ENCODE results near the gene DNAH11.

DNAH11 gene

GRCh38 chr7:21733837-21734236, 191.0 kb downstream of the DNAH11 start:
- no CpG with 5 or more reads among the region's 5 CpGs for WGBS (ENCODE audit: insufficient coverage, insufficient read length)
- Histone ChIP-seq H3K27me3 (ENCODE audit: control insufficient read depth, insufficient read depth, low read length) (no peaks in the 10 kb centered on the region), H3K27ac (ENCODE audit: low read length) (no peak overlapping the region), H3K4me1 (ENCODE audit: control insufficient read depth, insufficient read depth, low read length) (no peaks in the 10 kb centered on the region), H3K4me3 (ENCODE audit: low read length) (no peak overlapping the region), H3K9me3 (ENCODE audit: control insufficient read depth, insufficient read depth, low read length) (no peaks in the 10 kb centered on the region), H3K36me3 (ENCODE audit: control insufficient read depth, insufficient read depth, low read length) (no peaks in the 10 kb centered on the region)
- no peak for DNase-seq (ENCODE audit: low read depth, low spot score)

DNA sequence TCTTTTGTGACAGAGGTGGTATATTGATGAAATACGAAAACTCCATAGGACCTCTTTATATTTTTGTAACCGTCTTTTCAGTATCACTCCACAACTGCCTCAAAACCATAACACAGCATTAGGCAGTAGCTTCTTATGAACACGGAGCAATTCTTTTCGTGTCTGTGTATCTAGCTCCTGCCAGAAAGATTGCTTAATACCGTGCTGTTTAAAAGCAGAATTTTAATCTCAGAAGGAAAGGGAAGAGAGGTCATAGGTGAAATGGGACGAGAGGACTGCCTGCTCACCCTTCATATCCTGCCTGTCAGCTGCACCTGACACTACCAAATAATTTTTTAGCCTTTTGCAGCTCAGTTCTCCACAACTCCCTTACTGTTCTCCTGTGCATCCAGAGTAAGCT, 200.7 kb downstream of the DNAH11 start:
- Histone ChIP-seq H3K4me1 (ENCODE audit: control insufficient read depth, insufficient read depth, low read length) (no peaks in the 10 kb centered on the region), H3K27me3 (ENCODE audit: control insufficient read depth, insufficient read depth, low read length) (no peaks in the 10 kb centered on the region), H3K9me3 (ENCODE audit: control insufficient read depth, insufficient read depth, low read length) (no peaks in the 10 kb centered on the region), H3K36me3 (ENCODE audit: control insufficient read depth, insufficient read depth, low read length) (no peaks in the 10 kb centered on the region), H3K4me3 (ENCODE audit: low read length) (no peak overlapping the region), H3K27ac (ENCODE audit: low read length) (no peak overlapping the region)
- no CpG with 5 or more reads among the region's 6 CpGs for WGBS (ENCODE audit: insufficient coverage, insufficient read length)
- DNase-seq (ENCODE audit: low read depth, low spot score), result no peak

- no CpG with 5 or more reads among the region's 1 CpG for WGBS (ENCODE audit: insufficient coverage, insufficient read length)
- H3K9me3 ChIP-seq (ENCODE audit: control insufficient read depth, insufficient read depth, low read length), result no peaks in the 10 kb centered on the region
- no peaks in the 10 kb centered on the region for H3K27me3 ChIP-seq (ENCODE audit: control insufficient read depth, insufficient read depth, low read length)
- no peak overlapping the region for H3K27ac ChIP-seq (ENCODE audit: low read length)
- H3K4me3 ChIP-seq (ENCODE audit: low read length), result no peak overlapping the region
- no peak for DNase-seq (ENCODE audit: low read depth, low spot score)
- H3K4me1 ChIP-seq (ENCODE audit: control insufficient read depth, insufficient read depth, low read length), result peaks cover 4% of the 10 kb centered on the region; the same call in 1 of the 2 replicates
- no peaks in the 10 kb centered on the region for H3K36me3 ChIP-seq (ENCODE audit: control insufficient read depth, insufficient read depth, low read length)
Measured at GRCh38 chr7:21746949-21747348, 204.1 kb downstream of the DNAH11 start.

GRCh38 chr7:21747806-21748205, 205.0 kb downstream of the DNAH11 start:
- Histone ChIP-seq H3K9me3 (ENCODE audit: control insufficient read depth, insufficient read depth, low read length) (no peaks in the 10 kb centered on the region), H3K27ac (ENCODE audit: low read length) (no peak overlapping the region), H3K36me3 (ENCODE audit: control insufficient read depth, insufficient read depth, low read length) (no peaks in the 10 kb centered on the region), H3K4me1 (ENCODE audit: control insufficient read depth, insufficient read depth, low read length) (peaks cover 4% of the 10 kb centered on the region; the same call in 1 of the 2 replicates), H3K4me3 (ENCODE audit: low read length) (no peak overlapping the region), H3K27me3 (ENCODE audit: control insufficient read depth, insufficient read depth, low read length) (no peaks in the 10 kb centered on the region)
- no peak for DNase-seq (ENCODE audit: low read depth, low spot score)
- WGBS (ENCODE audit: insufficient coverage, insufficient read length), result no CpG with 5 or more reads among the region's 2 CpGs

DNA sequence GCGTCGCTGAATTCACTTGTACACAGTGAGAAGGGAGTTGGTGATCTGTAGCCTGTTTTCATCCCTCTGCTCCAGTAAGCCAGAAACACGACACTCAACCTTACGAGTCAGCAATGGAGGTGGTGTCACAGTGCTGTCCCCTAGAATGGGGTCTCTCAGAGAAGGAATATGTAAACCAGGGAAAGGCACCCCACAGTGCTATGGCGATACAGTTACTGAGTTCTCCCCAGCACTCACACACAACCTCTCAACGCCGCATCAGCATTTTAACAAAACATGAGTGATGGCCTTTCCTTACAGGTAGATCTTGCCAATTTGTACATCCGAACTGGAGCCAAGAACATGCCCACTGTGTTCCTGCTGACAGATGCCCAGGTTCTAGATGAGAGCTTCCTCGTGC, 206.5 kb downstream of the DNAH11 start:
- Histone ChIP-seq H3K9me3 (ENCODE audit: control insufficient read depth, insufficient read depth, low read length) (no peaks in the 10 kb centered on the region), H3K4me1 (ENCODE audit: control insufficient read depth, insufficient read depth, low read length) (peaks cover 6% of the 10 kb centered on the region; the same call in 1 of the 2 replicates), H3K36me3 (ENCODE audit: control insufficient read depth, insufficient read depth, low read length) (no peaks in the 10 kb centered on the region), H3K4me3 (ENCODE audit: low read length) (no peak overlapping the region), H3K27ac (ENCODE audit: low read length) (no peak overlapping the region), H3K27me3 (ENCODE audit: control insufficient read depth, insufficient read depth, low read length) (no peaks in the 10 kb centered on the region)
- no CpG with 5 or more reads among the region's 9 CpGs for WGBS (ENCODE audit: insufficient coverage, insufficient read length)
- no peak for DNase-seq (ENCODE audit: low read depth, low spot score)

- Histone ChIP-seq H3K9me3 (ENCODE audit: control insufficient read depth, insufficient read depth, low read length) (no peaks in the 10 kb centered on the region), H3K27ac (ENCODE audit: low read length) (no peak overlapping the region), H3K4me1 (ENCODE audit: control insufficient read depth, insufficient read depth, low read length) (peaks cover 9% of the 10 kb centered on the region; the same call in 1 of the 2 replicates), H3K36me3 (ENCODE audit: control insufficient read depth, insufficient read depth, low read length) (no peaks in the 10 kb centered on the region), H3K27me3 (ENCODE audit: control insufficient read depth, insufficient read depth, low read length) (no peaks in the 10 kb centered on the region), H3K4me3 (ENCODE audit: low read length) (no peak overlapping the region)
- WGBS (ENCODE audit: insufficient coverage, insufficient read length), result no CpG with 5 or more reads among the region's 3 CpGs
- no peak for DNase-seq (ENCODE audit: low read depth, low spot score)
Measured at GRCh38 chr7:21753071-21753470, 210.2 kb downstream of the DNAH11 start.

GRCh38 chr7:21754963-21755362, 212.1 kb downstream of the DNAH11 start:
- WGBS (ENCODE audit: insufficient coverage, insufficient read length), result no CpG with 5 or more reads among the region's 3 CpGs

DNA sequence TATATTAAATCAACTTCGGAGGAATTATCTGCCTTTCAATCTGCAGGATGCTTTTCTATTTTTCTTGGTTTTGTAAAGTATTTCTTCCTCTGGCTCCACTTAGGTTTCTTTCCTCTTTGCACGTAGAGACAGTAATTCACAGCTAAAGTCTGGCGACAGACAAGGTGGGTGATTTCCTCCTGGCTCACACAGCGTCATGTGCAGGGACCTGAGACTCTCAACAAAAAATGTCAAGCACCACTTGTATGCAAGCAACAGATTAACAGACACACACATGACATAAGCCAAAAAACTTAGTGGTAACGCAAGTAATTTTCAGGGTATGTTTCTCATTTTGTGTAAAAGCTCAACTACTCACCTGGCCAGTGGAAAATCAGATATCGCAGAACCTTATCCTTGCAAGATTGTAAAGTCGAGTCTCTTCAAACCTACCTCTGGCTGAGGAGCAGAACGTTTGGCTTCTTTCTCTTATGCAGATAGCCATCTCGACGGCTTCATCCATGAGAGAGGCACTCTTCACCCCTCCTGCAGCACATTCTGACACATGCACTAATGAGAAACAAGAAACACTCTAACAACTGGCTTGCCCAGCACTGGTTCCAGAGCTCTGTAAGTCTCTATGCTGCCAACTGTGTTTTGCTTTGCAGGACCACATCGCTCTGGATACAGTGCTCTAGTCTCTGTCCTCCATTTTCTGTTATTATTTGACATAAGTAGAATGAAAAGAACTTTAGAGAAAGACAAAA, 214.9 kb downstream of the DNAH11 start:
- Histone ChIP-seq H3K27ac (ENCODE audit: low read length) (no peak overlapping the region), H3K4me3 (ENCODE audit: low read length) (no peak overlapping the region), H3K9me3 (ENCODE audit: control insufficient read depth, insufficient read depth, low read length) (no peaks in the 10 kb centered on the region), H3K4me1 (ENCODE audit: control insufficient read depth, insufficient read depth, low read length) (peaks cover 5% of the 10 kb centered on the region; the same call in 1 of the 2 replicates), H3K27me3 (ENCODE audit: control insufficient read depth, insufficient read depth, low read length) (no peaks in the 10 kb centered on the region), H3K36me3 (ENCODE audit: control insufficient read depth, insufficient read depth, low read length) (no peaks in the 10 kb centered on the region)
- no CpG with 5 or more reads among the region's 11 CpGs for WGBS (ENCODE audit: insufficient coverage, insufficient read length)
- no peak for DNase-seq (ENCODE audit: low read depth, low spot score)

More at GRCh38 chr7:21754963-21755362, 212.1 kb downstream of the DNAH11 start:
- no peaks in the 10 kb centered on the region for H3K27me3 ChIP-seq (ENCODE audit: control insufficient read depth, insufficient read depth, low read length)
- no peak for DNase-seq (ENCODE audit: low read depth, low spot score)
- peaks cover 5% of the 10 kb centered on the region; the same call in 1 of the 2 replicates for H3K4me1 ChIP-seq (ENCODE audit: control insufficient read depth, insufficient read depth, low read length)
- H3K27ac ChIP-seq (ENCODE audit: low read length), result no peak overlapping the region
- H3K9me3 ChIP-seq (ENCODE audit: control insufficient read depth, insufficient read depth, low read length), result no peaks in the 10 kb centered on the region
- no peaks in the 10 kb centered on the region for H3K36me3 ChIP-seq (ENCODE audit: control insufficient read depth, insufficient read depth, low read length)
- H3K4me3 ChIP-seq (ENCODE audit: low read length), result no peak overlapping the region

GRCh38 chr7:21758286-21758685, 215.4 kb downstream of the DNAH11 start:
- Histone ChIP-seq H3K4me1 (ENCODE audit: control insufficient read depth, insufficient read depth, low read length) (peaks cover 3% of the 10 kb centered on the region; the same call in 1 of the 2 replicates), H3K36me3 (ENCODE audit: control insufficient read depth, insufficient read depth, low read length) (no peaks in the 10 kb centered on the region), H3K4me3 (ENCODE audit: low read length) (no peak overlapping the region), H3K27ac (ENCODE audit: low read length) (no peak overlapping the region), H3K27me3 (ENCODE audit: control insufficient read depth, insufficient read depth, low read length) (no peaks in the 10 kb centered on the region), H3K9me3 (ENCODE audit: control insufficient read depth, insufficient read depth, low read length) (no peaks in the 10 kb centered on the region)
- DNase-seq (ENCODE audit: low read depth, low spot score), result no peak
- no CpG with 5 or more reads among the region's 3 CpGs for WGBS (ENCODE audit: insufficient coverage, insufficient read length)

DNA sequence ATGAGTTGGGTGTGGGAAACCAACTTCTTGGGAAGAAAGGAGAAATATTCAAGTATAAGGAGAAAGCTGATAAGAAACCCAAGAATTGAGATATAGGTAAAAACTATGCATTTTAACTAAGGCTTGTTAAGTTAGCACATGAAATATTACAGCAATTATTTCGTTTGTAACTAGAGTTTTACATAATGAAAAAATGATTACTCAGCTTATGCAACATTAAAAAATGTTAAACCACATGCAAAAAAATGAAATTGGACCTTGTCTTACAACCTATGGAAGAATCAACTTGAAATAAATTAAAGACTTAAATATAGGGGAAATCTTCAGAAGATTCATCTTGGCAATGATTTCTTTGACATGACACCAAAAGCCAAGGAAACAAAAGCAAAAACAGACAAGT, 219.6 kb downstream of the DNAH11 start:
- no CpG with 5 or more reads among the region's 1 CpG for WGBS (ENCODE audit: insufficient coverage, insufficient read length)
- Histone ChIP-seq H3K4me3 (ENCODE audit: low read length) (no peak overlapping the region), H3K36me3 (ENCODE audit: control insufficient read depth, insufficient read depth, low read length) (no peaks in the 10 kb centered on the region), H3K27me3 (ENCODE audit: control insufficient read depth, insufficient read depth, low read length) (no peaks in the 10 kb centered on the region), H3K27ac (ENCODE audit: low read length) (no peak overlapping the region), H3K4me1 (ENCODE audit: control insufficient read depth, insufficient read depth, low read length) (no peaks in the 10 kb centered on the region), H3K9me3 (ENCODE audit: control insufficient read depth, insufficient read depth, low read length) (no peaks in the 10 kb centered on the region)
- DNase-seq (ENCODE audit: low read depth, low spot score), result no peak

- no peak overlapping the region for H3K27ac ChIP-seq (ENCODE audit: low read length)
- H3K27me3 ChIP-seq (ENCODE audit: control insufficient read depth, insufficient read depth, low read length), result no peaks in the 10 kb centered on the region
- WGBS (ENCODE audit: insufficient coverage, insufficient read length), result no CpG with 5 or more reads among the region's 4 CpGs
Measured at GRCh38 chr7:21763818-21764217, 221.0 kb downstream of the DNAH11 start.

More at GRCh38 chr7:21763818-21764217, 221.0 kb downstream of the DNAH11 start:
- H3K9me3 ChIP-seq (ENCODE audit: control insufficient read depth, insufficient read depth, low read length), result no peaks in the 10 kb centered on the region
- no peak overlapping the region for H3K4me3 ChIP-seq (ENCODE audit: low read length)
- no peak for DNase-seq (ENCODE audit: low read depth, low spot score)
- H3K4me1 ChIP-seq (ENCODE audit: control insufficient read depth, insufficient read depth, low read length), result no peaks in the 10 kb centered on the region
- no peaks in the 10 kb centered on the region for H3K36me3 ChIP-seq (ENCODE audit: control insufficient read depth, insufficient read depth, low read length)
